SK-N-MC (cell line): ENCODE measurements around the gene C2CD3.

ENCODE experiments used
- DNase-seq: peaks from one replicate; pipeline ENCODE4 v3.0.0-alpha.2; 2011; ENCODE audit warnings: low read depth, low spot score
- H3K27ac ChIP-seq: fragments of 200-600 bp; sonication (generic); 2 replicates; pipeline ENCODE4 v1.5.1; 2016; ENCODE audit warnings: mixed run types
- H3K36me3 ChIP-seq: fragments of 200-600 bp; sonication (generic); 2 replicates; pipeline ENCODE4 v1.6.1; 2017; ENCODE audit warnings: antibody characterized with exemption, low read length, mixed read lengths; ENCODE audit not compliant: insufficient read depth
- H3K4me3 ChIP-seq: fragments of 200-600 bp; sonication (generic); 2 replicates; pipeline ENCODE4 v1.5.1; 2016
- H3K9ac ChIP-seq: fragments of 200-600 bp; sonication (generic); 2 replicates; pipeline ENCODE4 v1.8.0; 2017; ENCODE audit warnings: mixed run types, mixed read lengths; ENCODE audit not compliant: insufficient read length
- H3K9me3 ChIP-seq: fragments of 200-600 bp; sonication (generic); 2 replicates; pipeline ENCODE4 v1.6.1; 2017; ENCODE audit warnings: low read depth, mild to moderate bottlenecking, antibody characterized with exemption, low read length, moderate library complexity, mixed read lengths
- EZH2 ChIP-seq: fragments of 200-600 bp; sonication (generic); IDR thresholded peaks from one replicate; pipeline ENCODE4 v1.6.1; 2017; ENCODE audit warnings: antibody characterized with exemption
- FOXP2 ChIP-seq: optimal IDR thresholded peaks from 2 replicates; pipeline ENCODE3; 2011; ENCODE audit warnings: mild to moderate bottlenecking, moderate library complexity; ENCODE audit not compliant: insufficient read depth; ENCODE audit errors: extremely low read length, control extremely low read depth
- POLR2AphosphoS5 ChIP-seq: IDR thresholded peaks from 2 replicates; pipeline ENCODE4 v1.6.1; 2012; ENCODE audit warnings: mild to moderate bottlenecking, low read depth, low read length, borderline replicate concordance

The C2CD3 gene

GRCh38 chr11:74050465-74050864 is 120.3 kb downstream of the C2CD3 start:
- peaks cover 6% of the 10 kb centered on the region; the same call in 1 of the 2 replicates for H3K36me3 ChIP-seq
- no peak for TF ChIP-seq POLR2AphosphoS5
- TF ChIP-seq FOXP2: no peak
- TF ChIP-seq EZH2: no peak
- no peak for DNase-seq
- no peak overlapping the region for H3K27ac ChIP-seq
- H3K9ac ChIP-seq: no peak overlapping the region
- no peaks in the 10 kb centered on the region for H3K9me3 ChIP-seq
- H3K4me3 ChIP-seq: no peak overlapping the region

GRCh38 chr11:74048993-74049392 is 121.8 kb downstream of the C2CD3 start:
- DNase-seq: no peak
- H3K36me3 ChIP-seq: peaks cover 6% of the 10 kb centered on the region; the same call in 1 of the 2 replicates
- H3K9me3 ChIP-seq: no peaks in the 10 kb centered on the region
- H3K4me3 ChIP-seq: no peak overlapping the region
- H3K27ac ChIP-seq: no peak overlapping the region
- TF ChIP-seq EZH2 (no peak), FOXP2 (no peak), POLR2AphosphoS5 (no peak)
- no peak overlapping the region for H3K9ac ChIP-seq

GRCh38 chr11:74044538-74044937 is 126.3 kb downstream of the C2CD3 start:
- TF ChIP-seq EZH2: no peak
- no peak for TF ChIP-seq POLR2AphosphoS5
- TF ChIP-seq FOXP2: no peak
- no peak for DNase-seq
- H3K36me3 ChIP-seq: peaks cover 20% of the 10 kb centered on the region

DNA sequence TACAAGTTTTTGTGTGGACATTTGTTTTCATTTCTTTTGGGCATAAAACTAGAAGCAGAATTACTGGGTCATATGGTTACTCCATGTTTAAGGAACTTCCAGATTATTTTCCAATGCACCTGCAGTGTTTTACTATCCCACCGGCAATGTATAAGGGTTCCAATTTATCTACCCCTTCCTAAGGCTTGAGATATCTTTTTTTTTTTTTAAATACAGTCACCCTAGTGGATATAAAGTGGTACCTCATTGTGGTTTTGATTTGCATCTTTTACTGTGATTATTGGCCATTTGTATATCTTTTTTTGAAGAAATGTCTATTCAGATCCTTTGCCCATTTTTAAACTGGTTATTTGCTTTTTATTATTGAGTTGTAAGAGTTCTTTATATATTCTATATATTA is 127.4 kb downstream of the C2CD3 start:
- Histone ChIP-seq H3K27ac (no peak overlapping the region), H3K36me3 (peaks cover 23% of the 10 kb centered on the region), H3K4me3 (no peak overlapping the region), H3K9me3 (no peaks in the 10 kb centered on the region), H3K9ac (no peak overlapping the region)
- no peak for DNase-seq
- no peak for TF ChIP-seq FOXP2

More at GRCh38 chr11:74044538-74044937, 126.3 kb downstream of the C2CD3 start:
- Histone ChIP-seq H3K9me3 (no peaks in the 10 kb centered on the region), H3K27ac (no peak overlapping the region), H3K4me3 (no peak overlapping the region), H3K9ac (no peak overlapping the region)

DNA sequence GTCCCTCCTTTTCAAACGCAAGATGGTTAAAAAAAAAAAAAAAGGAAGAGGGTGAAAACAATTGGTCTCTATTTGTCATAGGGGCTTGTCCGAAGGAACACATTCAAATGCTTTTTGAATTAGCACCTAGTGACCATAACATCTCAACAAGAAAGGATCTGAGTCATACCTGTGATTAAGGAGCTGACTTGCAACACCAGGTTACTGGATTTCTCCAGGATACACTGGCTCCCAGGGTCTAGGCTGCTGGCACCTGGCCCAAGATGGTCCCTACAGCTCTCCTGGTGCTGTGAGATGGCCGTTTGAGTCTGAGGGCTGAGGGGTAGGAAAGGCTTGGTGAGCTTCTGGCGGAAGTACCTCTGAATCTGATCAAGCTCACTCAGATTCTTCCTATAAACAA is 133.5 kb downstream of the C2CD3 start:
- H3K36me3 ChIP-seq: peaks cover 64% of the 10 kb centered on the region
- TF ChIP-seq POLR2AphosphoS5 (no peak), FOXP2 (no peak), EZH2 (no peak)
- H3K9ac ChIP-seq: no peak overlapping the region
- H3K9me3 ChIP-seq: no peaks in the 10 kb centered on the region
- H3K27ac ChIP-seq: no peak overlapping the region
- DNase-seq: no peak
- H3K4me3 ChIP-seq: no peak overlapping the region

DNA sequence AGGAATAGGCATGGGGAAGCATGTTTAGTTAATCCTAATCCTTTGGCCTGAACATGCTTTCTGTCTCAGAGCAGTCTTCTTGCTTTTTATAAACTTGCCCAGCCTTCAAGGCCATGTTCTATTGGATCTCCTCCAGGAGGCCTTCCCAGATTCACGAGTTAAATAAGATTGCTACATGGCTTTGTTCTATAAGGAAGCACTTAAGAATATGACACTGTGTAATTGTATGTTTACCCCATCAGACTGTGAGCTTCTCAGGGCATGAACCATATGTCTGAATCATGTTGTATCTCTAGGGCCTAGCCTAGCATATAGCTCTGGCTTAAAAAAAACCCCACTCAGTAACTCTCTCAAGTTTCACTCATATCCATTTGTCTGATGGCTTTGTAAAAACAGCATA is 135.5 kb downstream of the C2CD3 start:
- H3K9me3 ChIP-seq: no peaks in the 10 kb centered on the region
- TF ChIP-seq EZH2: no peak
- no peak for TF ChIP-seq FOXP2
- TF ChIP-seq POLR2AphosphoS5: no peak
- H3K4me3 ChIP-seq: no peak overlapping the region
- DNase-seq: no peak
- H3K9ac ChIP-seq: no peak overlapping the region
- no peak overlapping the region for H3K27ac ChIP-seq
- peaks cover 62% of the 10 kb centered on the region for H3K36me3 ChIP-seq

- peaks cover 49% of the 10 kb centered on the region for H3K36me3 ChIP-seq
- no peak overlapping the region for H3K27ac ChIP-seq
- TF ChIP-seq POLR2AphosphoS5 (no peak), FOXP2 (no peak), EZH2 (no peak)
- no peak overlapping the region for H3K4me3 ChIP-seq
- H3K9ac ChIP-seq: no peak overlapping the region
- no peak for DNase-seq
- no peaks in the 10 kb centered on the region for H3K9me3 ChIP-seq
These were observed 137.8 kb downstream of the C2CD3 start for GRCh38 chr11:74033046-74033445.

- H3K4me3 ChIP-seq: no peak overlapping the region
- H3K36me3 ChIP-seq: peaks cover 38% of the 10 kb centered on the region
- no peak for DNase-seq
- H3K27ac ChIP-seq: no peak overlapping the region
- TF ChIP-seq FOXP2 (no peak), POLR2AphosphoS5 (no peak), EZH2 (no peak)
- no peak overlapping the region for H3K9ac ChIP-seq
- no peaks in the 10 kb centered on the region for H3K9me3 ChIP-seq
These were observed 139.8 kb downstream of the C2CD3 start for GRCh38 chr11:74030723-74031676.

DNA sequence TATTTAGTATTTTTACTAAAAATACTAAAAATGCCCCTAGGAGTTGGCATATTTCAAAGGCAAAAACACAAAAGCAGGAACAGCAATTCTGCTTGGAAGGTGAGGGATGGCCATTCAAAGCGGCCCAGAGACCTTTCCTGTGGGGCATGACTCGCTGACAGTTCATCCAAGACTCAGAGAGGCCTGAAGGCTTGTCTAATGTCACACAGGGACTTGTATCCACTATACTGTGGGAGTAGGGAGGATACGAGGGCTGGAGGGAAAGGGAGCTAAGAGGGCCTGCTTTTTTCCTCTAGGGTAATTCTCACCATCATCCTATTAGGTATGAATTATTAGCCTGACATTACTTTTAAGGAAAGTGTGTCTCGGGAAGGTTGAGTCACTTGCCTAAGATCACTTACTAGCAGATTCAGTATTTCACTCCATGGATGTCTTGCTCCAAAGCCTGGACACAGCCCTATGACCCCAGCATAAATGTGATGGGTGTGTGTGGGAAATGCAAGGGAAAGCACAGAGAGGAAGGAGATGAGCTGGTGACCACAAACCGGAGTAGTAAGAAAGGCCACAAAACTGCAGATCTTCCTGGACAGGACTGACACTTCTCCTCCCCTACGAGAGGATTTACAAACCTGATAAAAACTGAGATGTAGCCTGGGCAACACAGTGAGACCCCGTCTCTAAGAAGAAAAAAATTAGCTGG is 145.2 kb downstream of the C2CD3 start:
- no peaks in the 10 kb centered on the region for H3K9me3 ChIP-seq
- no peak for DNase-seq
- no peak overlapping the region for H3K9ac ChIP-seq
- H3K27ac ChIP-seq: no peak overlapping the region
- no peaks in the 10 kb centered on the region for H3K36me3 ChIP-seq
- no peak overlapping the region for H3K4me3 ChIP-seq
- TF ChIP-seq EZH2: no peak
- no peak for TF ChIP-seq POLR2AphosphoS5
- TF ChIP-seq FOXP2: no peak
